Osteoblast (primary cell): ENCODE measurements around the gene INHBC. TPM values are rescaled to one million over a fixed set of nuclear protein-coding genes. Genes with fewer than 3 reads are reported as not detected.

Experiments used
- DNase-seq: peaks from one replicate; pipeline ENCODE4 v3.0.0; 2011; ENCODE audit warnings: low spot score, mixed read lengths; ENCODE audit not compliant: insufficient read length; ENCODE audit errors: missing footprints
- H2AFZ ChIP-seq: 2 replicates; pipeline ENCODE4 v1.6.0; 2011; ENCODE audit warnings: mild to moderate bottlenecking, low read length
- H3K27ac ChIP-seq: 2 replicates; pipeline ENCODE4 v1.5.1; 2011; ENCODE audit warnings: mild to moderate bottlenecking, low read depth, low read length, moderate library complexity
- H3K27me3 ChIP-seq: 2 replicates; pipeline ENCODE4 v1.6.0; 2012; ENCODE audit warnings: mild to moderate bottlenecking, control low read depth, inconsistent platforms, low read length, moderate library complexity; ENCODE audit not compliant: insufficient read depth
- H3K36me3 ChIP-seq: 2 replicates; pipeline ENCODE4 v1.5.1; 2011; ENCODE audit warnings: mild to moderate bottlenecking, low read length, control low read depth, moderate library complexity; ENCODE audit not compliant: insufficient read depth
- H3K4me1 ChIP-seq: 2 replicates; pipeline ENCODE4 v1.5.1; 2011; ENCODE audit warnings: mild to moderate bottlenecking, low read length, control low read depth, moderate library complexity; ENCODE audit not compliant: insufficient read depth
- H3K4me2 ChIP-seq: 2 replicates; pipeline ENCODE4 v1.6.0; 2011; ENCODE audit warnings: mild to moderate bottlenecking, low read length; ENCODE audit not compliant: insufficient read depth
- H3K4me3 ChIP-seq: fragments of 200-600 bp; sonication (generic); 3 replicates; pipeline ENCODE4 v1.5.1; 2012; ENCODE audit warnings: mild to moderate bottlenecking, low read length, inconsistent platforms; ENCODE audit not compliant: insufficient read depth
- H3K79me2 ChIP-seq: 2 replicates; pipeline ENCODE4 v1.6.0; 2012; ENCODE audit warnings: mild to moderate bottlenecking, low read length, control low read depth, inconsistent platforms; ENCODE audit not compliant: insufficient read depth
- H3K9me3 ChIP-seq: 2 replicates; pipeline ENCODE4 v1.5.1; 2011; ENCODE audit warnings: low read depth, low read length, control low read depth
- H4K20me1 ChIP-seq: 2 replicates; pipeline ENCODE4 v1.6.0; 2012; ENCODE audit warnings: mild to moderate bottlenecking, low read length, control low read depth; ENCODE audit not compliant: insufficient read depth
- CTCF ChIP-seq: IDR thresholded peaks from 2 replicates; pipeline ENCODE4 v1.5.1; 2011; ENCODE audit warnings: mild to moderate bottlenecking, low read depth, low read length, moderate library complexity; ENCODE audit errors: extremely low read depth
- total RNA-seq: library from RNA; depleted of rRNA; stranded (reverse); fragments of >200 nt; gene quantifications from 2 replicates; pipeline ENCODE4 v1.2.3, GENCODE V29; 2012

Gene INHBC
- total RNA-seq, 1 donor, result not detected

- H3K79me2 ChIP-seq, result peaks cover 51% of the 10 kb centered on the region
- TF ChIP-seq CTCF, result no peak
- H3K9me3 ChIP-seq, result no peaks in the 10 kb centered on the region
- H2AFZ ChIP-seq, result peak overlapping the region; percentile 64
- peaks cover 12% of the 10 kb centered on the region for H3K4me1 ChIP-seq
- peaks cover 5% of the 10 kb centered on the region for H4K20me1 ChIP-seq
- no peaks in the 10 kb centered on the region for H3K27me3 ChIP-seq
- H3K36me3 ChIP-seq, result peaks cover 4% of the 10 kb centered on the region
- H3K27ac ChIP-seq, result peak overlapping the region; percentile 82
- H3K4me2 ChIP-seq, result peak overlapping the region; percentile 80
- peak overlapping the region; percentile 77 for H3K4me3 ChIP-seq
- DNase-seq, result peak; percentile 65
Observed at GRCh38 chr12:57429473-57430111, 5.0 kb upstream of the INHBC start.

- Histone ChIP-seq H3K27ac (peak overlapping the region; percentile 82), H2AFZ (peak overlapping the region; percentile 64), H3K4me2 (peak overlapping the region; percentile 80), H3K79me2 (peaks cover 48% of the 10 kb centered on the region), H3K4me3 (peak overlapping the region; percentile 77), H3K4me1 (peaks cover 12% of the 10 kb centered on the region), H4K20me1 (peaks cover 3% of the 10 kb centered on the region), H3K27me3 (no peaks in the 10 kb centered on the region), H3K36me3 (peaks cover 4% of the 10 kb centered on the region), H3K9me3 (no peaks in the 10 kb centered on the region)
- no peak for DNase-seq
- TF ChIP-seq CTCF, result no peak
Observed at GRCh38 chr12:57430112-57430930, 4.3 kb upstream of the INHBC start.

GRCh38 chr12:57430931-57431566 is 3.5 kb upstream of the INHBC start, which contains the start of gene R3HDM2:
R3HDM2 (minus strand) TSS chr12:57431043; CDS start chr12:57310428, 120,615 bp downstream.
- Histone ChIP-seq H3K27me3 (no peaks in the 10 kb centered on the region), H3K79me2 (peaks cover 41% of the 10 kb centered on the region), H3K4me1 (peaks cover 12% of the 10 kb centered on the region), H3K36me3 (no peaks in the 10 kb centered on the region), H3K9me3 (no peaks in the 10 kb centered on the region), H4K20me1 (no peaks in the 10 kb centered on the region), H3K27ac (peak within 1 kb of the TSS; percentile 89), H3K4me2 (peak within 1 kb of the TSS; percentile 81), H2AFZ (peak within 1 kb of the TSS; percentile 92), H3K4me3 (peak within 1 kb of the TSS; percentile 77)
- TF ChIP-seq CTCF, result no peak
- peak; percentile 100 for DNase-seq
